Measurements from ENCODE around the gene HINT3. TPM values are rescaled to one million over a fixed set of nuclear protein-coding genes. Genes with fewer than 3 reads are reported as not detected.

HINT3 gene
- total RNA-seq, 1 donor from 2014 or later, result 12.3 TPM

- H3K4me3 Mint-ChIP-seq (ENCODE audit: unreplicated experiment), result no peak overlapping the region
- no peak for TF ChIP-seq CTCF (IDR thresholded peaks at IDR 0.05; ENCODE audit: unreplicated experiment)
- no peaks in the 10 kb centered on the region for H3K4me1 Mint-ChIP-seq (ENCODE audit: unreplicated experiment)
- H3K27ac Mint-ChIP-seq (ENCODE audit: unreplicated experiment), result no peak overlapping the region
- H3K9me3 Mint-ChIP-seq (ENCODE audit: unreplicated experiment), result no peaks in the 10 kb centered on the region
- H3K27me3 Mint-ChIP-seq (ENCODE audit: unreplicated experiment), result no peaks in the 10 kb centered on the region
- DNase-seq (ENCODE audit: low spot score), result no peak
- H3K36me3 Mint-ChIP-seq (ENCODE audit: low read depth, unreplicated experiment), result no peaks in the 10 kb centered on the region
Measured at GRCh38 chr6:125987026-125987617, 30.6 kb downstream of the HINT3 start.

- Mint-ChIP-seq H3K27ac (ENCODE audit: unreplicated experiment) (no peak overlapping the region), H3K4me3 (ENCODE audit: unreplicated experiment) (no peak overlapping the region), H3K36me3 (ENCODE audit: low read depth, unreplicated experiment) (no peaks in the 10 kb centered on the region), H3K9me3 (ENCODE audit: unreplicated experiment) (no peaks in the 10 kb centered on the region), H3K4me1 (ENCODE audit: unreplicated experiment) (no peaks in the 10 kb centered on the region), H3K27me3 (ENCODE audit: unreplicated experiment) (no peaks in the 10 kb centered on the region)
- no peak for DNase-seq (ENCODE audit: low spot score)
- TF ChIP-seq CTCF (IDR thresholded peaks at IDR 0.05; ENCODE audit: unreplicated experiment), result no peak
Measured at GRCh38 chr6:125988280-125988679, 31.7 kb downstream of the HINT3 start.

- no peak for DNase-seq (ENCODE audit: low spot score)
- no peak for TF ChIP-seq CTCF (IDR thresholded peaks at IDR 0.05; ENCODE audit: unreplicated experiment)
- H3K4me3 Mint-ChIP-seq (ENCODE audit: unreplicated experiment), result no peak overlapping the region
Measured at GRCh38 chr6:125989631-125990030, 33.1 kb downstream of the HINT3 start.

GRCh38 chr6:125991653-125992052 is 35.1 kb downstream of the HINT3 start:
- Mint-ChIP-seq H3K27me3 (ENCODE audit: unreplicated experiment) (peaks cover 2% of the 10 kb centered on the region), H3K9me3 (ENCODE audit: unreplicated experiment) (no peaks in the 10 kb centered on the region), H3K4me1 (ENCODE audit: unreplicated experiment) (no peaks in the 10 kb centered on the region), H3K36me3 (ENCODE audit: low read depth, unreplicated experiment) (no peaks in the 10 kb centered on the region), H3K4me3 (ENCODE audit: unreplicated experiment) (no peak overlapping the region), H3K27ac (ENCODE audit: unreplicated experiment) (no peak overlapping the region)
- no peak for TF ChIP-seq CTCF (IDR thresholded peaks at IDR 0.05; ENCODE audit: unreplicated experiment)
- no peak for DNase-seq (ENCODE audit: low spot score)

More at GRCh38 chr6:125989631-125990030, 33.1 kb downstream of the HINT3 start:
- H3K36me3 Mint-ChIP-seq (ENCODE audit: low read depth, unreplicated experiment), result no peaks in the 10 kb centered on the region
- H3K9me3 Mint-ChIP-seq (ENCODE audit: unreplicated experiment), result no peaks in the 10 kb centered on the region
- no peaks in the 10 kb centered on the region for H3K4me1 Mint-ChIP-seq (ENCODE audit: unreplicated experiment)
- H3K27me3 Mint-ChIP-seq (ENCODE audit: unreplicated experiment), result no peaks in the 10 kb centered on the region
- H3K27ac Mint-ChIP-seq (ENCODE audit: unreplicated experiment), result no peak overlapping the region

GRCh38 chr6:125994670-125995488 is 38.3 kb downstream of the HINT3 start:
- no peak for DNase-seq (ENCODE audit: low spot score)

More at GRCh38 chr6:125994670-125995488, 38.3 kb downstream of the HINT3 start:
- H3K9me3 Mint-ChIP-seq (ENCODE audit: unreplicated experiment), result no peaks in the 10 kb centered on the region
- H3K4me3 Mint-ChIP-seq (ENCODE audit: unreplicated experiment), result no peak overlapping the region
- no peak overlapping the region for H3K27ac Mint-ChIP-seq (ENCODE audit: unreplicated experiment)
- peaks cover 4% of the 10 kb centered on the region for H3K36me3 Mint-ChIP-seq (ENCODE audit: low read depth, unreplicated experiment)
- peaks cover 2% of the 10 kb centered on the region for H3K27me3 Mint-ChIP-seq (ENCODE audit: unreplicated experiment)
- no peak for TF ChIP-seq CTCF (IDR thresholded peaks at IDR 0.05; ENCODE audit: unreplicated experiment)
- no peaks in the 10 kb centered on the region for H3K4me1 Mint-ChIP-seq (ENCODE audit: unreplicated experiment)
